Measurements from ENCODE around the gene UBALD1. TPM values are rescaled to one million over a fixed set of nuclear protein-coding genes. Genes with fewer than 3 reads are reported as not detected.
A peak's percentile ranks its signal among the peaks of the same experiment; 100 is the strongest.
"Not testable (repeated sequence)": the region's sequence is repeated elsewhere in the genome, so short reads cannot be mapped to it uniquely, and the experiment has no call there.

The UBALD1 gene
- total and polyA plus RNA-seq, 12 donors: 14.7 to 39.4 (median 20.4) TPM

DNA sequence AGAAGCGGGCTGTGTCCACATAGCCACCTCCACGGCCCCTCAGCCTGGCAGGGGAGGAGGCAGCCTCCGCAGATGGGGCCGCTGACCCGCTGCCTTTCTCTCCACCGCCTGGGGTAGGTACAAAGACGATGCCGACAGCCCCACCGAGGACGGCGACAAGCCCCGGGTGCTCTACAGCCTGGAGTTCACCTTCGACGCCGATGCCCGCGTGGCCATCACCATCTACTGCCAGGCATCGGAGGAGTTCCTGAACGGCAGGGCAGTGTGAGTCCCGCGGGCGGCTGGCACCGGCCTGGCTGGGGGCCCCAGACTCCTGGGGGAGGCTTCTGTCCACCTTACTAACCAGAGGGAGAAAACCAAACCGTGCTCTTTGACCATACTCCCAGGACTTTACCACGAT lies 37.9 kb upstream of the UBALD1 start:
- no peak for DNase-seq

DNA sequence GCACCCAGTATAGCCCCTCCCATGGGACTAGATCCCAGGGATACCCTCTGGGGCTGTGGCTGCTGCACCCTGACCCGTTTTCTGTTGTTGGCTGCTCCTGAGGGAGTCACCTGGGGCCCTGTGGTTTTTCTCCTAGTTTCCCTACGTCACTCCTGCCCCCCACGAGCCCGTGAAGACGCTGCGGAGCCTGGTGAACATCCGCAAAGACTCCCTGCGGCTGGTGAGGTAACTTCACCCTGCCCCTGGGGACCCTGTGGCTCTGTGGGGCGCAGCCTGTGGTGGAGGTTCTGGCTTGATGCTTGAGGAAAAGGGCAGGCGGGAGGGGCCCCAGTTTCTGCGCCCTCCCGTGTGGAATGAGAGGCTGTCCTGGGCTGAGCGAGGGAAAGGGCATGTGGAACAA lies 37.1 kb upstream of the UBALD1 start:
- Histone ChIP-seq H3K4me1 (peaks cover 0 to 10% (median 0%) of the 10 kb centered on the region in 9 donors), H3K27ac (no peak overlapping the region), H3K27me3 (no peaks in the 10 kb centered on the region), H3K4me3 (no peak overlapping the region), H3K36me3 (peaks cover 0 to 79% (median 37%) of the 10 kb centered on the region in 9 donors), H3K9me3 (no peaks in the 10 kb centered on the region)
- intact Hi-C loops (cut with DNase I): no loop called here
- no peak for ATAC-seq
- TF ChIP-seq, protein P1, sequence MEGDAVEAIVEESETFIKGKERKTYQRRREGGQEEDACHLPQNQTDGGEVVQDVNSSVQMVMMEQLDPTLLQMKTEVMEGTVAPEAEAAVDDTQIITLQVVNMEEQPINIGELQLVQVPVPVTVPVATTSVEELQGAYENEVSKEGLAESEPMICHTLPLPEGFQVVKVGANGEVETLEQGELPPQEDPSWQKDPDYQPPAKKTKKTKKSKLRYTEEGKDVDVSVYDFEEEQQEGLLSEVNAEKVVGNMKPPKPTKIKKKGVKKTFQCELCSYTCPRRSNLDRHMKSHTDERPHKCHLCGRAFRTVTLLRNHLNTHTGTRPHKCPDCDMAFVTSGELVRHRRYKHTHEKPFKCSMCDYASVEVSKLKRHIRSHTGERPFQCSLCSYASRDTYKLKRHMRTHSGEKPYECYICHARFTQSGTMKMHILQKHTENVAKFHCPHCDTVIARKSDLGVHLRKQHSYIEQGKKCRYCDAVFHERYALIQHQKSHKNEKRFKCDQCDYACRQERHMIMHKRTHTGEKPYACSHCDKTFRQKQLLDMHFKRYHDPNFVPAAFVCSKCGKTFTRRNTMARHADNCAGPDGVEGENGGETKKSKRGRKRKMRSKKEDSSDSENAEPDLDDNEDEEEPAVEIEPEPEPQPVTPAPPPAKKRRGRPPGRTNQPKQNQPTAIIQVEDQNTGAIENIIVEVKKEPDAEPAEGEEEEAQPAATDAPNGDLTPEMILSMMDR (IDR thresholded peaks at IDR 0.05): no peak
- DNase-seq: no peak
- WGBS, 2 donors: 95% methylated on average over 13 of the region's 13 CpGs

More for the DNA sequence above, 37.9 kb upstream of the UBALD1 start:
- H3K4me1 ChIP-seq: peaks cover 0 to 10% (median 0%) of the 10 kb centered on the region in 9 donors
- intact Hi-C loops (cut with DNase I): no loop called here
- H3K36me3 ChIP-seq: peaks cover 0 to 79% (median 37%) of the 10 kb centered on the region in 9 donors
- H3K27me3 ChIP-seq: no peaks in the 10 kb centered on the region
- H3K27ac ChIP-seq: no peak overlapping the region
- WGBS, 2 donors: 92 to 97% methylated on average over 25 of the region's 25 CpGs
- H3K4me3 ChIP-seq: no peak overlapping the region
- no peak for ATAC-seq
- no peaks in the 10 kb centered on the region for H3K9me3 ChIP-seq
- TF ChIP-seq, protein P1 (IDR thresholded peaks at IDR 0.05): no peak

DNA sequence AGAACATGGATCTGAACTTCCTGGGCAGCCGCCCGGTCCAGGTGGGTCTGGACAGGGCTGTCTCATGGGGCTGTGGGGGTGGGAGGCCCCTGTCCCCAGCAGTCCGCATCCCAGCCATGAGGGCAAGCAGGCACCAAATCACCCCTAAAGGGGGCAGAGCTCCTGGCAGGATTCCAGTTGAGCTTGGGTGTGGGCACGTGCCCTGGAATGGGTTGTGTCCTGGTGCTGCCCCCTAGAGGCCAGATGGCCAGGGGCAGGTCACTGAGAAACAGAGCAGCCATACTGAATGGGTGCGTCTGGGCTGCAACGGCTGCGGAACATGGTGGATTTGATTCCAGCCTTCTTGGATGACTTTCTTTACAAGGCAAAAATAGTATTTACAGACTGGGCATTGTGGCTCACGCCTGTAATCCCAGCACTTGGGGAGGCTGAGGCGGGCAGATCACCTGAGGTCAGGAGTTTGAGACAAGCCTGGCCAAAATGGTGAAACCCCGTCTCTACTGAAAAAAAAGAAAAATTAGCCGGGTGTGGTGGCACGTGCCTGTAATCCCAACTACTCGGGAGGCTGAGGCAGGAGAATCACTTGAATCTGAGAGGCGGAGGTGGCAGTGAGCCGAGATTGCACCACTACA lies 35.9 kb upstream of the UBALD1 start:
- TF ChIP-seq, protein P1 (IDR thresholded peaks at IDR 0.05): peak; percentile 40 to 92 (median 67)
- Histone ChIP-seq H3K27ac (peak overlapping the region in 1 of 10 donors; percentile 48), H3K36me3 (peaks cover 0 to 79% (median 34%) of the 10 kb centered on the region in 9 donors)
- 87 to 88% methylated on average over 15 of the region's 15 CpGs for WGBS, 2 donors
- H3K27me3 ChIP-seq; intact Hi-C loops (cut with DNase I); H3K4me3 ChIP-seq; H3K4me1 ChIP-seq; H3K9me3 ChIP-seq: not testable (repeated sequence)
- DNase-seq (peak in 1 of 2 donors; percentile 58), ATAC-seq (peak in 5 of 8 donors; percentile 41 to 49 (median 48))

DNA sequence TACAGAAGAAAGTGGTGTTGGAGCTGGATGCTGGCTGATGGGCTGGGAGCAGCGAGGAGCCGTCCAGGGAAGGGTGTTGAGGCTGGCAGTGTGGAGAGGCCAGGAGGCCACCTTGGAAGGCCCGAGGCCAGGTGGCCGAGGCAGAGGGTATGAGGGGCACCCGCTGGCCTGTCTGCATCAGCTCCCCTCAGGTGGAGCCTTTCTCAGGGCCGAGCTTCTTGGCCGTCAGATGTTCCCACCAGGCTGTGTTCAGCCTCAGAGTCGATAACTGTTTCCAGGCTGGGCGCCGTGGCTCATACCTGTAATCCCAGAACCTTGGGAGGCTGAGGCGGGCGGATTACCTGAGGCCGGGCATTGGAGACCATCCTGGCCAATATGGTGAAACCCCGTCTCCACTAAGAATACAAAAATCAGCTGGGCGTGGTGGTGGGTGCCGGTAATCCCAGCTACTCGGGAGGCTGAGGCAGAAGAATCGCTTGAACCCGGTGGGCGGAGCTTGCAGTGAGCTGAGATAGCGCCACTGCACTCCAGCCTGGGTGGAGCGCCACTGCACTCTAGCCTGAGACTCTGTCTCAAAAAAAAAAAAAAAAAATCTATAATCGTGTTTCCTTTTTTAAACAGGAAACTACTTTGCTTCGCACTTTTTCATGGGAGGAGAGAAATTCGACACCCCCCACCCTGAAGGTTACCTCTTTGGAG lies 35.2 kb upstream of the UBALD1 start:
- WGBS, 2 donors: 93 to 95% methylated on average over 25 of the region's 25 CpGs
- intact Hi-C loops (cut with DNase I): no loop called here
- H3K4me3 ChIP-seq: no peak overlapping the region
- no peaks in the 10 kb centered on the region for H3K9me3 ChIP-seq
- peaks cover 0 to 10% (median 0%) of the 10 kb centered on the region in 9 donors for H3K4me1 ChIP-seq
- peak in 1 of 8 donors; percentile 6 for ATAC-seq
- peak overlapping the region in 1 of 10 donors; percentile 48 for H3K27ac ChIP-seq
- TF ChIP-seq, protein P1 (IDR thresholded peaks at IDR 0.05): no peak
- DNase-seq: no peak
- no peaks in the 10 kb centered on the region for H3K27me3 ChIP-seq
- peaks cover 0 to 75% (median 30%) of the 10 kb centered on the region in 9 donors for H3K36me3 ChIP-seq
